Urinary bladder (tissue), 4 donors: ENCODE results near the gene OBSCN. TPM values are rescaled to one million over a fixed set of nuclear protein-coding genes. Genes with fewer than 3 reads are reported as not detected.
A peak's percentile ranks its signal among the peaks of the same experiment; 100 is the strongest.

ENCODE experiments used
- DNase-seq: peaks from one replicate; pipeline ENCODE4 v3.0.0-alpha.2; 2015; ENCODE audit errors: extremely low spot score
- H3K27ac ChIP-seq: one replicate; pipeline ENCODE4 v1.5.1; 2013; ENCODE audit warnings: low read depth, mild to moderate bottlenecking, moderate library complexity
- H3K36me3 ChIP-seq: one replicate; pipeline ENCODE4 v1.6.1; 2013; ENCODE audit warnings: mild to moderate bottlenecking, moderate library complexity; ENCODE audit not compliant: insufficient read depth
- H3K4me1 ChIP-seq: one replicate; pipeline ENCODE4 v1.6.1; 2013; ENCODE audit warnings: mild to moderate bottlenecking, moderate library complexity; ENCODE audit not compliant: insufficient read depth
- H3K4me3 ChIP-seq: one replicate; pipeline ENCODE4 v1.5.1; 2013; ENCODE audit warnings: low read depth, low read length
- WGBS: extraction: QIAGEN DNeasy Blood & Tissue Kit; methylation state at CpG from one replicate; pipeline ENCODE4 v1.1.7; 2013; 5-methylcytosine and 5-hydroxymethylcytosine counted together
- polyA plus RNA-seq: library from polyadenylated mRNA; stranded (reverse); fragments of 200-250 nt; gene quantifications from one replicate; pipeline ENCODE4 v1.2.3, GENCODE V29; 2013
- total RNA-seq: library from RNA; depleted of rRNA; stranded (reverse); fragments of >200 nt; gene quantifications from one replicate; pipeline ENCODE4 v1.2.3, GENCODE V29; 2014
- donor health status: healthy with polysubstance abuse.
- donor health status: healthy.

Gene OBSCN
- total and polyA plus RNA-seq, 2 donors, result 8.4 to 29.1 TPM

GRCh38 chr1:228416217-228416933 is 208.5 kb downstream of the OBSCN start, which contains the start of gene TRIM17:
Gene TRIM17 (minus strand): TSS chr1:228416861. CDS start chr1:228415072, 1,789 bp downstream.
- 1% methylated on average over 59 of the region's 59 CpGs for WGBS
- DNase-seq, result no peak
- Histone ChIP-seq H3K27ac (no peak within 1 kb of the TSS), H3K36me3 (no peaks in the 10 kb centered on the region), H3K4me3 (peak within 1 kb of the TSS; percentile 33), H3K4me1 (no peaks in the 10 kb centered on the region)

GRCh38 chr1:228417061-228417460 is 209.2 kb downstream of the OBSCN start:
- no peaks in the 10 kb centered on the region for H3K4me1 ChIP-seq
- WGBS, result 22% methylated on average over 12 of the region's 12 CpGs
- no peaks in the 10 kb centered on the region for H3K36me3 ChIP-seq
- no peak overlapping the region for H3K27ac ChIP-seq
- no peak overlapping the region for H3K4me3 ChIP-seq
- DNase-seq, result no peak

GRCh38 chr1:228417483-228418203 is 209.8 kb downstream of the OBSCN start:
- DNase-seq, result no peak
- no peak overlapping the region for H3K4me3 ChIP-seq
- no peaks in the 10 kb centered on the region for H3K4me1 ChIP-seq
- WGBS, result 83% methylated on average over 7 of the region's 7 CpGs
- no peak overlapping the region for H3K27ac ChIP-seq
- H3K36me3 ChIP-seq, result no peaks in the 10 kb centered on the region

- no peak for DNase-seq
Observed at GRCh38 chr1:228420968-228421826, 213.4 kb downstream of the OBSCN start.

GRCh38 chr1:228423404-228424053 is 215.7 kb downstream of the OBSCN start:
- 85% methylated on average over 7 of the region's 7 CpGs for WGBS
- no peak for DNase-seq

More at GRCh38 chr1:228420968-228421826, 213.4 kb downstream of the OBSCN start:
- no peak overlapping the region for H3K27ac ChIP-seq
- H3K4me1 ChIP-seq, result no peaks in the 10 kb centered on the region
- 88% methylated on average over 7 of the region's 7 CpGs for WGBS
- H3K4me3 ChIP-seq, result no peak overlapping the region
- H3K36me3 ChIP-seq, result no peaks in the 10 kb centered on the region

GRCh38 chr1:228424685-228425660 is 217.1 kb downstream of the OBSCN start:
- no peaks in the 10 kb centered on the region for H3K36me3 ChIP-seq
- 98% methylated on average over 62 of the region's 62 CpGs for WGBS
- no peak for DNase-seq
- H3K4me1 ChIP-seq, result no peaks in the 10 kb centered on the region
- no peak overlapping the region for H3K27ac ChIP-seq
- no peak overlapping the region for H3K4me3 ChIP-seq

More at GRCh38 chr1:228423404-228424053, 215.7 kb downstream of the OBSCN start:
- H3K4me3 ChIP-seq, result no peak overlapping the region
- H3K4me1 ChIP-seq, result no peaks in the 10 kb centered on the region
- no peaks in the 10 kb centered on the region for H3K36me3 ChIP-seq
- H3K27ac ChIP-seq, result no peak overlapping the region

- 51% methylated on average over 5 of the region's 5 CpGs for WGBS
- H3K4me1 ChIP-seq, result no peaks in the 10 kb centered on the region
- H3K27ac ChIP-seq, result no peak overlapping the region
- no peak for DNase-seq
- H3K4me3 ChIP-seq, result no peak overlapping the region
- H3K36me3 ChIP-seq, result no peaks in the 10 kb centered on the region
Observed at GRCh38 chr1:228426518-228427175, 218.8 kb downstream of the OBSCN start.

GRCh38 chr1:228428412-228428811 is 220.6 kb downstream of the OBSCN start:
- Histone ChIP-seq H3K4me1 (no peaks in the 10 kb centered on the region), H3K27ac (no peak overlapping the region), H3K4me3 (no peak overlapping the region), H3K36me3 (no peaks in the 10 kb centered on the region)
- no peak for DNase-seq
- 66% methylated on average over 4 of the region's 4 CpGs for WGBS

Other genes starting within 250 kb of the OBSCN start
- not detected for gene WNT3A, start 201.0 kb upstream of the OBSCN start, total RNA-seq
- gene WNT3A, start 201.0 kb upstream of the OBSCN start, polyA plus RNA-seq, result not detected
- 112 TPM for gene ARF1, start 125.3 kb upstream of the OBSCN start, total RNA-seq
- 462 TPM for gene ARF1, start 125.3 kb upstream of the OBSCN start, polyA plus RNA-seq
- 4.3 TPM for gene C1orf35, start 104.7 kb upstream of the OBSCN start, total RNA-seq
- 25.7 TPM for gene C1orf35, start 104.7 kb upstream of the OBSCN start, polyA plus RNA-seq
- 22.5 TPM for gene MRPL55, start 98.7 kb upstream of the OBSCN start, total RNA-seq
- gene MRPL55, start 98.7 kb upstream of the OBSCN start, polyA plus RNA-seq, result 109 TPM
- gene GUK1, start 67.8 kb upstream of the OBSCN start, total RNA-seq, result 103 TPM
- gene GUK1, start 67.8 kb upstream of the OBSCN start, polyA plus RNA-seq, result 492 TPM
- 4.0 TPM for gene GJC2, start 58.1 kb upstream of the OBSCN start, total RNA-seq
- 5.4 TPM for gene GJC2, start 58.1 kb upstream of the OBSCN start, polyA plus RNA-seq
- gene IBA57, start 42.2 kb upstream of the OBSCN start, total RNA-seq, result 5.4 TPM
- gene IBA57, start 42.2 kb upstream of the OBSCN start, polyA plus RNA-seq, result 6.6 TPM
- gene TRIM11, start 198.8 kb downstream of the OBSCN start, total RNA-seq, result 10.4 TPM
- 15.2 TPM for gene TRIM11, start 198.8 kb downstream of the OBSCN start, polyA plus RNA-seq
- 1.9 TPM for gene TRIM17, start 208.8 kb downstream of the OBSCN start, total RNA-seq
- 0.57 TPM for gene TRIM17, start 208.8 kb downstream of the OBSCN start, polyA plus RNA-seq